ENCODE data around the gene GALNS. TPM values are rescaled to one million over a fixed set of nuclear protein-coding genes. Genes with fewer than 3 reads are reported as not detected.
"Not testable (repeated sequence)": the region's sequence is repeated elsewhere in the genome, so short reads cannot be mapped to it uniquely, and the experiment has no call there.

The GALNS gene
- total and polyA plus RNA-seq, 2 donors (not counting 1 experiment from before 2014, with no cell fraction given) = 45.5 to 68.4 TPM

GRCh38 chr16:88824256-88825077 is 32.3 kb downstream of the GALNS start:
- Mint-ChIP-seq H3K4me1 (no peaks in the 10 kb centered on the region), H3K4me3 (no peak overlapping the region), H3K9me3 (ENCODE audit: insufficient read depth) (no peaks in the 10 kb centered on the region), H3K27ac (no peak overlapping the region), H3K27me3 (no peaks in the 10 kb centered on the region)
- Histone ChIP-seq H3K9ac (ENCODE audit: low read length) (no peak overlapping the region), H2AFZ (ENCODE audit: insufficient read depth, low read depth, low read length, poor library complexity, severe bottlenecking) (no peak overlapping the region), H3K36me3 (replicated peaks in 1 of 2; ENCODE audit: control extremely low read depth in 1 of 2, control insufficient read depth in 1 of 2, extremely low read depth in 1 of 2, insufficient read depth in 2 of 2, low read length in 1 of 2) (peaks cover 0 to 24% of the 10 kb centered on the region in 2 experiments), H3K27me3 (replicated peaks in 1 of 4; ENCODE audit: control extremely low read depth in 1 of 4, control insufficient read depth in 3 of 4, insufficient read depth in 4 of 4, low read length in 3 of 4) (no peaks in the 10 kb centered on the region), H3K4me1 (ENCODE audit: control insufficient read depth in 2 of 2, insufficient read depth in 2 of 2, low read length in 2 of 2) (no peaks in the 10 kb centered on the region), H4K20me1 (ENCODE audit: control insufficient read depth, insufficient read depth, low read length, poor library complexity, severe bottlenecking) (no peaks in the 10 kb centered on the region), H3K9me3 (ENCODE audit: control extremely low read depth in 1 of 3, control insufficient read depth in 2 of 3, insufficient read depth in 1 of 3, low read length in 2 of 3) (no peaks in the 10 kb centered on the region), H3K79me2 (ENCODE audit: control insufficient read depth, insufficient read depth, low read length) (no peaks in the 10 kb centered on the region), H3K4me2 (replicated peaks; ENCODE audit: low read depth, low read length, poor library complexity, severe bottlenecking) (no peak overlapping the region), H3K4me3 (ENCODE audit: control extremely low read depth in 1 of 5, extremely low read depth in 1 of 5, insufficient read depth in 1 of 5, low read depth in 2 of 5, low read length in 4 of 5) (no peak overlapping the region), H3K27ac (ENCODE audit: low read length in 2 of 2) (no peak overlapping the region)
- DNase-seq = no peak
- CTCF ChIA-PET = no interaction called here
- POLR2A ChIA-PET = no interaction called here
- intact Hi-C loops (cut with micrococcal nuclease) = no loop called here
- WGBS (ENCODE audit: insufficient coverage) = 91% methylated on average over 24 of the region's 33 CpGs
- TF ChIP-seq EZH2 (IDR thresholded peaks at IDR 0.05; ENCODE audit: borderline replicate concordance, insufficient read depth, low read depth, low read length, poor library complexity, severe bottlenecking) = no peak
- no peak for TF ChIP-seq CTCF (IDR thresholded peaks at IDR 0.05)
- ATAC-seq (ENCODE audit: low read depth) = no peak

- H3K27me3 Mint-ChIP-seq; H3K9me3 ChIP-seq (ENCODE audit: control extremely low read depth in 1 of 3, control insufficient read depth in 2 of 3, insufficient read depth in 1 of 3, low read length in 2 of 3); H3K9me3 Mint-ChIP-seq (ENCODE audit: insufficient read depth); H2AFZ ChIP-seq (ENCODE audit: insufficient read depth, low read depth, low read length, poor library complexity, severe bottlenecking); H3K4me3 Mint-ChIP-seq; ATAC-seq (ENCODE audit: low read depth); H3K9ac ChIP-seq (ENCODE audit: low read length); H3K4me2 ChIP-seq (replicated peaks; ENCODE audit: low read depth, low read length, poor library complexity, severe bottlenecking); CTCF ChIA-PET; intact Hi-C loops (cut with micrococcal nuclease); H3K27ac Mint-ChIP-seq; H3K27me3 ChIP-seq (replicated peaks in 1 of 4; ENCODE audit: control extremely low read depth in 1 of 4, control insufficient read depth in 3 of 4, insufficient read depth in 4 of 4, low read length in 3 of 4); H3K27ac ChIP-seq (ENCODE audit: low read length in 2 of 2); H3K4me1 Mint-ChIP-seq; H3K4me1 ChIP-seq (ENCODE audit: control insufficient read depth in 2 of 2, insufficient read depth in 2 of 2, low read length in 2 of 2); H4K20me1 ChIP-seq (ENCODE audit: control insufficient read depth, insufficient read depth, low read length, poor library complexity, severe bottlenecking); H3K4me3 ChIP-seq (ENCODE audit: control extremely low read depth in 1 of 5, extremely low read depth in 1 of 5, insufficient read depth in 1 of 5, low read depth in 2 of 5, low read length in 4 of 5); POLR2A ChIA-PET; DNase-seq; H3K79me2 ChIP-seq (ENCODE audit: control insufficient read depth, insufficient read depth, low read length): not testable (repeated sequence)
- peaks cover 0 to 24% of the 10 kb centered on the region in 2 experiments for H3K36me3 ChIP-seq (replicated peaks in 1 of 2; ENCODE audit: control extremely low read depth in 1 of 2, control insufficient read depth in 1 of 2, extremely low read depth in 1 of 2, insufficient read depth in 2 of 2, low read length in 1 of 2)
- WGBS (ENCODE audit: insufficient coverage) = 97% methylated on average over 26 of the region's 31 CpGs
These were observed 33.1 kb downstream of the GALNS start for GRCh38 chr16:88823646-88824045.

Measured in B cell (primary cell).